C4-2B (cell line): ENCODE data around the gene GSAP.
"Not testable (repeated sequence)": the region's sequence is repeated elsewhere in the genome, so short reads cannot be mapped to it uniquely, and the experiment has no call there.

Experiments used
- CTCF ChIP-seq: fragments of 450-650 bp; conservative IDR thresholded peaks from 2 replicates; pipeline ENCODE4 v1.5.1; 2017; ENCODE audit warnings: mild to moderate bottlenecking
- ZFX ChIP-seq: fragments of 450-650 bp; IDR thresholded peaks from 2 replicates; pipeline ENCODE4 v1.6.1; 2017

GRCh38 chr7:77345426-77345825 lies 70.7 kb downstream of the GSAP start:
- TF ChIP-seq CTCF, ZFX: not testable (repeated sequence)
